OCI-M2 (cell line): ENCODE data around the gene EXOC4.
"Not testable (repeated sequence)": the region's sequence is repeated elsewhere in the genome, so short reads cannot be mapped to it uniquely, and the experiment has no call there.

Experiments used
- DNase-seq: peaks from one replicate; lab custom pipeline; 2025; ENCODE audit not compliant: unreplicated experiment; lab: John Stamatoyannopoulos, UW

The EXOC4 gene

DNA sequence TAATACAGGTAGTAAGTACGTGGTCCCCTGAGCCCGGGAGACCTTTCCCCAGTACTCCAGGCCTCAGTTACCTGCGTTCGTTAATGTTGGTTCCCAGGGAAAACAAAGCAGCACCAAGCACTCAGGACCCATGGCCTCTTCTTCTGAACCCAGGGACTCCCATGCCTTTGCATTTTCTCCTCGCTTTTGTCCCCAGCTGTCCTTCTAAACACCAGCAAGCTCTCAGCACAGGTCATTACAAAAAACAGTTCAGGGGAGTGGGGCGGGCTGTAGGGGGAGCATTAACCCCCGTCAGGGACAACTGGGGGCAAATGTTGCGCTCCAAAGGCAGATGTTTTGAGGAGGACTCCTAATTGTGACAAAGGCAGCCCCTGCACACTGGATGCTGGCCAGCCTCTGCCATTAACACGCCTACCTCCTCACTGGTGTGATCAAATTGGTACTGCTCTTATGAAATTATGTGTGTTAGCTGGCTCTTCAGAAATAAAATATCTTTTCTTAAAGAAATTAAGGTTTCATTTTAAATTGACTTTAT is 793.8 kb downstream of the EXOC4 start:
- no peak for DNase-seq

DNA sequence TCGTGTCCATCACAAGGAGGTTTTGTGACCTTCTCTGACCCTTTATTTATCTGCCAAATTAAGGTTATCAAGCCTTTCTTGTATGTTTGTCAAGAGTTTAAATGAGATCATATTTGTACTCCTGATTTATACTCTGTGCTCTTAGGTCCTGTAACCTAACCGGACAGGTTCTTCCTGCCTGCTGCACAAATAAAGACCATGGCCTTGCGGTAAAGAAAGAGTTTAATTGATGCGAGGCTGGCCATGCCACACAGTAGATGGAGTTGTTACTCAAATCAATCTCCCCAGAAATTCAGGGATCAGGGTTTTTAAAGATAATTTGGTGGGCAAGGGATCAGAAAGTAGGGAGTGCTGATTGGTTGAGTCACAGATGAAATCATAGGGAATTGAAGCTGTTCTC is 794.8 kb downstream of the EXOC4 start:
- no peak for DNase-seq

DNA sequence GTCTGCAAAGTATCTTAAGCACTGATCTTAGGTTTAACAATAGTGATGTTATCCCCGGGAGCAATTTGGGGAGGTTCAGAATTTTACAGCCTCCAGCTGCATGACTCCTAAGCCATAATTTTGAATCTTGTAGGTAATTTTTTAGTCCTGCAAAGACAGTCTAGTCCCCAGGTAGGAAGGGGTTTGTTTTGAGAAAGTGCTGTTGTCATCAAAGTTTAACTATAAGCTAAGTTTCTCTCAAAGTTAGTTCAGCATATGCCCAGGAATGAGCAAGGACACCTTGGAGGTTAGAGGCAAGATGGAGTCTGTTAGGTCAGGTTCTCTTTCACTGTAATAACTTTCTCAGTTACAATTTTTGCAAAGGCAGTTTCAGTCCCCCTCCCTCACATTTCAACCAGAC is 795.3 kb downstream of the EXOC4 start:
- no peak for DNase-seq

DNA sequence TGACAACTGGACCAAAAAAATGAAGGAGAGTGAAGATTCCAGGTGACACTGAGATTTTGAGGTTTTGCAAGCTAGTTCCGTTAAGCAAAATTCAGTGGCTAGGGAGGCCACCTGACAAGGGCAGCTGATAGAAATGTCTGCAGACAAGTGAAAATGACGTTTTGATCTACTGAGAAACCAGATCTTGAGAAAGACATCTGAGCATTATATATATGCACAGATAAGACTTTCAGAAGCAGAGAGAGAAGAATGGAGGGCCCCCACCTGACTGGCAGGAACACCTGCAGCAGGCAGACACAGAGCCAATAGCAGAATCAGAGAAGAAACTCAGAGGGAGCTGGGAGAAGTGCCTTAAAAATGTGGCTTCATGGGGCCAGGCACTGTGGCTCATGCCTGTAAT is 798.1 kb downstream of the EXOC4 start:
- DNase-seq = no peak

DNA sequence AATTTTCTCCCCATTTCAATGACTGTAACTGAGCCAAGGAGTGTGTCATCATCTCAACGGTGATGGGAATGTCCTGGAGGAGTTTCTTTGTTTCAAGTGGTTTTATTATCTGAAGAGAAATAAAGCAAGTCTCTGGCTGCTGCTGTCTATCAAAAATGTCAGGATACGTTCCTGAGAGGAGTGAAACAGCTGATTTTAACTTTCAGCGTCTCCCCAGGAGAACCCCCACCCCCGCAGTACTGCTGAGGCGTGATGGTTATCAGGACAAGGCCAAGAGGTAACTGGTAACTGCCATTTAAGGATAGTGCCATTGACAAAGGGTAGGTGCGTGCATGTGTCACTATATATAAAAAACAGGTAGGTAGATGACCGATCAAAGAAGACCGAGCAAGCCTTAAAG is 803.9 kb downstream of the EXOC4 start:
- no peak for DNase-seq

DNA sequence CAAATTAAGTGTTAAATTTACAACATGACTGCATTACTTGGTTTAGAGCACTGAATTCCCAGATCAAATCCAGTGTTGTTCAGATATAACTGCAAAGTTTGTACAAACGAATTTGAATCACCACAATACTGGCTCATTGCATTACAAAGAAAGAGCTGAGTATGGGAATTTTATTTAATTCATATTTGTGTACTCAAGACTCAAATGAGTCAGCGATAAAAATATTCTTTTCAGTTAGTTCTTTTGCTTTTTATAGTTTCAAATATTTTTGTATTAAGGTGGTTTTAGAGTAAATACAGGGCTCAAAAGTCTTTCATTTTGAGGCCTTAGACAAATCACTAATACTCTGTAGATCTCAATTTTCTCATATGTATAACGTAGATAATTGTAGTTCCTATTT is 805.6 kb downstream of the EXOC4 start:
- no peak for DNase-seq

DNA sequence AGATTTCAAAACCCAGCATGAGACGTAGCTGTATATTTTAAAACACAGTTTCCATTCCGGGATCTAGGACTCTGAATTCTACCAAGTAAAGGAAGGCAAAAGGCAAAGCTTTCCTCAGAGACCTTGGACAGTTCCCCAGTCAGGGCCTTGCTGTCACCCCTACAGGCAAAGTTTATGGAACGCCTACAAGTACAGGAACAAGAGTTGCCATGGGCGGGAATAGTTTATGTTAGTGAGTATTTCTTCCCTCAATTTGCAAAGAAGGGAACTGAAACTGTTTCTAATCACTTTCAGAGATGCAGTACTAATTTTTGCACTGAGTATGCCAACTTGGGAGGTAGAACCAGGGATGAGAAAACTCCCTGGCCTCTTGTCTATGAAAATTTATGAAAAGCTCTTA is 806.1 kb downstream of the EXOC4 start:
- DNase-seq = no peak

DNA sequence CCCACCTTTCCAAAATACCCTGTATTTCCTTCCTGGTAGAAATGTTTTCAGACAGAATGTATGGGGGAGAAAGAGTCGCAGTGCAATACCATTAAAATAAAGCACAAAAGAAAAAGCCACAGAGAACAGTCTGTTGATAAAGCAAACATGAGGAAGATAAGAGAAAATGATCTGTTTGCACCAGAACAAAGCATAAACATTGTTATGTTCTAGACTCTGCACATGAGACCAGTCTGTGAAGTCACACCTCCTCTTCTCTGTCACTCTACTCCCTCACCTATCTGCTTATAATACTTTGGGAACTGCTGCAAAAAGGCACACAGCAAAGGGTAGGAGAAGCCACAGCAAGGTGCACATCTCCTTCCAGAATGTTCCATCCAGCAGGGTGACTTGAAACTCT is 807.0 kb downstream of the EXOC4 start:
- DNase-seq = no peak

DNA sequence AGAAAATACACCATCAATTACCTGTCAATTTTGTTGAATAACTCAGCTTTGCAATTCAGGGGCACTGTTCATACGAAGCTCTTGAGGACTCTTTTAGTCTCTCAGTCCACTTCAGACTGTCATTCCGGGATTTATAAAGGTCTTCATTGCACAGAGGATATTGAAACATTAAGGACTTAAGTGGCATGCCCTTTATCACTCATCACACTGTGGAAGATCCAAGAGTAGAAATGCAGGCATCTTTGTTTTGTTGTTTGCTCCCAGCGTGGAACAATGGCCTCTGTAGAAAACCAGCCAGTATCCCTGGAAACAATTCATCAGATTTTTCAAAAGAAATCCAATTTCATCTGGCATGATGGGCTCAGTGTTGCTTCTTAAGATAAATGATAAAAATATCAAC is 808.0 kb downstream of the EXOC4 start:
- DNase-seq = no peak

DNA sequence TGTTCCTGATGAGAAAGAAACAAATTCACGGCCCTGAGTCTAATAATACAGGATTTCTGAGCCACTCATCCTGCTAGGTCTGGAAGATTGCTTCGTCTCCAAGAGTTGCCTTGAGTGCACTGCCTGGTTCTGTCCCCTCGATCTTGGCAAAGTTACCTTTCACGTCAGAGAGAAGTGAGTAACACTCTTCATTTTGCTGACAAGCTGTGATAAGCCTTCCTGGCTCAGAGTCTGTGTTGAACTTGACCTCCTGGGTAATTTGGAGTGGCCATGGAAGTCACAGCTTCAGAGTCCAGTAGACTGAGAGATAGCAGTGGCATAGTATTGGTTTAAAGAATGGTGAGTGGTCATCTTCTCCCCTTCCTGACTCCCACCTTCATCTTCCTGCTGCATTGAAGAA is 809.6 kb downstream of the EXOC4 start:
- no peak for DNase-seq

DNA sequence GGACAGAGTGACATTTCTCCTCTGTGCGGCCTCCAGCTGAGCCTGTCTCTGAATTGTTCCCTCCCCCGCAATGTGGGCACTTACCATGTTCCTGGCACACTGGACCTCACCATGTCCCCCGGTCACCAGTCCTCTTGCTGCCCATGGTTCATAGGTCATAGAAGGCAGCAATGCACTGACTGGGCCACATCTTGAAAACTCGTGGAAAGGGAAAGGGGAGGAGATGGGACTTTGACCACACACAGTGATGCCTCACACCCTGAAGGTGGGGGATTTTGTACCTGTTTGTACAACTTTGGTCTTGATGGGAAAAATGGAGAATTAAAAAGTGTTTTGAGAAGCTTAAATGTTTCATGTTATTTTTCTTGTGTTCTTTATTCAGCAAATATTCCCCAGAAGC is 812.5 kb downstream of the EXOC4 start:
- no peak for DNase-seq

DNA sequence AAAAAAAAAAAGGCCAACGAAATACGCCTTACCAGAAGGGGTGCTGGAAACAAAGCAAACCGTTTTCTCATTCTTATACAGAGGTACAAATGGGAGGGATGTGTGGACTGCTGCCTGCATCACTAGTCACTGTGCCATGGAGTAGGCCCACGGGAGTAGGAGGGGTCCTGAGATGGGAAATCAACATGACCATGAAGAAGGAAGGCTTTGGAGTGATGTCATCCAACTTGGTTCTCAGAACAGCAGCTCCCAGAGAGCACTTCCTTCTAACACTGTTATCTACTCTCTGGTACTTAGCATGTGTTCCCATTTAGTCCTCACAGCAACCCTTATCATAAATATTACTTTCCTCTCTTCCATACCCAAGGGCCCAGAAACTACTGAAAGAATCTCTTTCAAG is 814.3 kb downstream of the EXOC4 start:
- DNase-seq = no peak

DNA sequence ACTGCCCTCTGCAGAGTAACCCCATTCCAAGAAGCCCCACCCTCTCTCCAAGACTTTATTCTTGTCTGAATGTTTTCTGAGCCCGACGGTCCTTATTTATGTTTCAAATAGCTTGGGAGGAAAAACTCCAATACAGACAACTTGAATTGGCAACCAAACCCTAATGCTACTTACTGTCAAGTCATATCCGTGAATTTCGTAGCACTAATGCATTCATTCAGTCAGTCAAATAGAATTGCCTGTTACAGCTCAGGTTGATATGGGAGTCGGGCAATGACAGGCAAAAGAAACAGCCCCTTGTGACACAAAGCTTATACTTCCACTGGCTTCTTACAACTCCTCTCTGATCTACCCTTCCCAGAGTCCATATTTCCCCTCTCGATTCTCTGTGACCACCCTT is 815.8 kb downstream of the EXOC4 start:
- no peak for DNase-seq

DNA sequence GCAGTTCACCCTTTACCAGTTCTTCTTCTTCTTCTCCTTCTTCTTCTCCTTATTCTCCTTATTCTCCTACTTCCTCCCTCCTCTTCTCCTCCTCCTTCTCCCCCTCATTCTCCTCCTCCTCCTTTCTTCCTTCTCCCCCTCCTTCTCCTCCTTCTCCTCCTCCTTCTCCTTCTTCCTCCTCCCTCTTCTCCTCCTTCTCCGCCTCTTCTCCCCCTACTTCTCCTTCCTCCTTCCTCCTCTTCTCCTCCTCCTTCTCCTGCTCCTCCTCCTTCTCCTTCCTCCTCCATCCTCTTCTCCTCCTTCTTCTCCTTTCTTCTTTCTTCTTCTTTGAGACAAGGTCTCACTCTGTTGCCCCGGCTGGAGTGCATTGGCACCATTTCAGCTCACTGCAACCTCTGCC is 816.3 kb downstream of the EXOC4 start:
- no peak for DNase-seq

DNA sequence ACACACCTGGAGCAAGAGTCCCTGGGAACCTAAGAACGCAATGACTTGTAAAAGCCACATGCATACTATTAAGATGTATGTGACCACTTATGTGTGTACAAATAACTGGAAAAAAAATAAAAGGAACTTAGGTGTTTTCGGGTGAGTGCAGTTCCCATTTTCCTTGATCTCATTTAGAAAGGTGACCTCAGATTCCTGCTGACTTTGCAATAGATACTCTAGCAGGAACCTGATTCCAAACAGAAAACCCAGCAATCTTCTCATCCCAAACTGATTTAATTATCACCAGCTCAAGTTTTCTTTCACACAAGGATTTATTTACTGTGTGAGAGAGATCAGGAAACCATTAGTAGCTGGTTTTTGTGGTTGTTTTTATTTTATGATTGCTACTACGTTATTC is 817.8 kb downstream of the EXOC4 start:
- DNase-seq = no peak

DNA sequence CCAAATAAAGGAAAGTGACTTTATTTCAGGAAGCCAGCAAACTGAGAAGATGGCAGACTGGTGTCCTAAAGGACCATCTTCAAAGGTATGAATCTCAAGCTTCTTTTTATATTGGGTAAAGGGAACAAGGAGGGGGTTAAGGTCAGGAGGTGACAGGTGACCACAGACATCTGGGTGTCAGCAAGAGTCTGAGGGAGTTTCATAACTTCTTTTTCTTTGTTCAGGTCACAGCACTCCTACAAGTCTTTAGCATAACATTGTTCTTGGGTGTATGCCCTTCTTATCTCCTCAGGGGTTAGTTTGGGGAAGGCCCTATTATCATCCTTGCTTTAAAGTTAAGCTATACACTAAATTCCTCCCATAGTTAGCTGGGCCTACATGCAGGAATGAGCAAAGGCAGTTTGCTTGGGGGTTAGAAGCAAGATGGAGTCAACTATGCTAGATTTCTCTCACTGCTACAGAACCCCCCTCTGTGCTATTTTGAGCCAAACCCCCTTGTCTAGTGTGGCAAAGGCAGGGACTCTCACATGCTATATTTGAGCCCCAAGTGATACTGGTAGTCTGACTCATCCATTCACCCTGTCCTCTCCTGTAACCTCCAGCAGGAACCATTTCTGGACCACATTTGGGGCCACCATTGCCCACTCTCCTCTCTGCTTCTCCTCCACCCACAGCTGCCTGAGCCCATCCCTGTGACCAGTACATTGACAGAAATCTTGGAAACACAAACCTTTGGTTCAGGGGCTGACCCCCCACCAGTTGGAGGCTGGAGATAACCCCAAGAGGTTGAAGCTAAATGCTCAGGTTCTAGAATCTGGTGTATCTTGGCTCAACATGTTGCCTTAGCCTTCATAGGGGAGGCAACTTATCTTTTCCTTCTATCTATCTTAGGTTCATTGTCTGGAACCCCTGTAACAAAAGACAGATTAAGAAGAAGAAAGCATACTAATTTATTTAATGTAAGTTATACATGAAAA is 818.8 kb downstream of the EXOC4 start:
- no peak for DNase-seq

DNA sequence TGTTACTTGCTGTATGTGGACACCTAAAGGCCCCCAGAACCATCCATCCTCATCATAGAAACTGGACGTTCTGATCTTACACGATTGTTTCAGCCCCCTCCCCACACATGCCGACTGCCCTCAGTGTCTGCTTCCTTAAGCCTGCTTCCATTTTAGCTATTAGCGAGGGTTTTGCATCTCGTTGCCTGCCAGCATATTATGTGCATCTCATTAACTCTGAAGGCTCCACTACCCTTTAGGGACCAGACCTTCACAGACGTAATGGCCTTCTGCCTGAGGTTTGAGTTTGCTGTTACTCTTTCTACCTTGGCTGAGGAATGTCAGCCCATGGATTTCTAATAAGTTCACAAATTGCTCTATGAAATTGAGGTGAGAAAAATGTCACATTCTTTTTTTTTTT is 820.4 kb downstream of the EXOC4 start:
- DNase-seq = no peak

DNA sequence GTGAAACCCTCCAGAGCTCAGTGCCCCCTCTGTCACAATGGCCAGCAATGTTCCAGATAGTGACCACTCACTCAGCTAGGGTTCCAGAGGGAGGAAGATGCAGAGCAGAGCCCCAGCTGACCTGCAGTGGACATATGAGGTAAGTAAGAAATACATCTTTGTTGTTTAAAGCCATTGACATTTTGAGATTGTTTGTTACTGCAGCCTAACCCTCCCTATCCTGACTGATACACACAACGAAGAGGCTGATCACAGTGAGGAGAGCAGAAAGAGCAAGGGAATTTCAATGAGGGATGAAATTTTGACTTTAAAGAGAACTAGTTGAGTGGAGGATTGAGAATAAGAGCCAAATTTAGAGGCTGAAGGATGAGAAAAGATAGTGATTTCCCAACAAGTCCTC is 822.9 kb downstream of the EXOC4 start:
- DNase-seq = no peak

DNA sequence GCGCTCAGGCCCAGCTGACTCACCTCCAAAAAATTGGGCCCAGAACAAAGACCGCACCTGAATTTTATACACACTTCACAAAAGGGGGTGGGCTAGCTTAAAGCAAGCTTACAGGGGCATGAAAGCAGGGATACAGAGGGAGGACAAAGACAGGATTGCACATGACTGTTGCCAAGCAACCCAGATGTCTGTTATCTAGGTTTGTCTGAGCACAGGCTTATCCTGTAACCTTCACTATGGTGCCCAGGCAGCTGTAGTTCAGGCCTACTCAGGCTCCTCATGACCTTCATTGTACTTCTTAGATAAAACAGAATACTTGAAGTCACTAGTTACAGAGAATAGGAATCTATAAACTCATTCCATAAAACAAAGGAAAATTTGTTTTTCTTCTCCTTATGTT is 824.7 kb downstream of the EXOC4 start:
- DNase-seq = not testable (repeated sequence)

DNA sequence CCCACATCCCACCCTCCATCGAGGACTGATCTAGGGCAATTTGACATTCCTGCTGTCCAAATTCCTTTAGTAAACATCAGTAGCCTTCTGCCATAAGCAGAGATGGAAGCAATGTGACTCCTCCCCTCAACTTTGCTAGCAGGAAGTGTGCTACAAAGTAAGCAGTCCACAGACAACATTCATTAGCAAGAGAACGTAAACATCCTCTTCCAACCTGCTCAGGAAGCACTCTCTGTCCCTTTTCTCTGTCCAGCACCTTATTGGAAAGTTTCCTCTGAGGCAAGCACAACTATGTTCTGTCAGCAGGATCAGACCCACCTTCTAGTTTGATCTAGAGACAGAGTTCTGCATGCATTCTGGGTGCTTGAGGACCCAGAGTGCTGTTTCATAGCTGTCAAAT is 826.1 kb downstream of the EXOC4 start:
- no peak for DNase-seq

DNA sequence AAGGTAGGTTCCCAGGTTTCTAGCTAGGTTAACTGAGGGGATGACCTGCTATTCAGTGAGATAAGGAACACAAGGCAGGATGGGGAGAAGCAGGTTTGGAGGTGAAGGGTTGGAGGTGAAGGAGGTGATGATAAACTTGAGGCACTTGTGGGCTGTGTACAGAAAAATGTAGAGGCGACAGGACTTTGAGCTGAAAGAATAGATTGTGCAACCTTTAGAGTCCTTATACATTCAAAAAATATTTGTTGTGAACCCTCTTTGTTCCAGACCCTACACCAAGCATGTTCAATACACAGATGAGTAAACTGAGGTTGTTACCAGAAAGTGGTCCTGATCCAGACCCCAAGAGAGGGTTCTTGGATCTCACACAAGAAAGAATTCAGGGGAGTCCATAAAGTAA is 828.8 kb downstream of the EXOC4 start:
- DNase-seq = no peak

DNA sequence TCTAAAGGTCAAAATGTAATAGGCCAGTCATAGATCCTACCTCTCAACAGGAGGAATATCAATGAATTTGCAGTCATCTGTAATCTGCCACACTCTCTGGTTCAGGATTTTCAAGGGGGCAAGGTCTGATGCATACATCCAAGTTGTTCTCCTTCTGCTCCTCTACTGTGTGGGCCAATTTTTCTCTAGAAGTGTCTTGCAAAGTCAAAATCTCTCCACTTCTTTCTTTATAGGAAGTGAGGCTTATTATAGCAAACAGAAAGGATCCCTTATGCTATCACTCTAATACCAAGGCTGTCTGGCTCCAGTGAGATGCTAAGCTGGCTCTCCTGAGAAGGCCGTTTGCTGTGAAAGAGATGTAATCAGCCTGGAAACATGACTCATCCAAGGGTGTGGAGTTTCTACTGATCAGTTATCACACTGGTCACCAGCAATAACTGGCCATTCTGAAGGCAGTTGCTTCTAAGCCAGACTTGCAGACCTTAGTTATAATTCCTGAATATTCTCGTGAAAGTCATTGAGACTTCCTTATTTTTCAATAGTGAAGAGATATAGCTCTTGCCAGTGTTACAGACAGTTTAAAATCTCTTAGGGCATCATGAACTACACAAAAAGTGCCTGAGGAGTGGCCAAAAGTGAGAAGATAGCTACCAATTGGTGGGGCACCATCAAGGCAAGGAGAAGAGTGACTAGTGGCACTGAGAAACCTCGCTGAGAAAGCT is 831.0 kb downstream of the EXOC4 start:
- DNase-seq = peak; percentile 13
